Measurements from ENCODE around the gene C9orf50. TPM values are rescaled to one million over a fixed set of nuclear protein-coding genes. Genes with fewer than 3 reads are reported as not detected.

C9orf50 gene
- total and polyA plus RNA-seq, 2 donors (not counting 3 experiments of a cell fraction or from before 2014, with no cell fraction given), result not detected

DNA sequence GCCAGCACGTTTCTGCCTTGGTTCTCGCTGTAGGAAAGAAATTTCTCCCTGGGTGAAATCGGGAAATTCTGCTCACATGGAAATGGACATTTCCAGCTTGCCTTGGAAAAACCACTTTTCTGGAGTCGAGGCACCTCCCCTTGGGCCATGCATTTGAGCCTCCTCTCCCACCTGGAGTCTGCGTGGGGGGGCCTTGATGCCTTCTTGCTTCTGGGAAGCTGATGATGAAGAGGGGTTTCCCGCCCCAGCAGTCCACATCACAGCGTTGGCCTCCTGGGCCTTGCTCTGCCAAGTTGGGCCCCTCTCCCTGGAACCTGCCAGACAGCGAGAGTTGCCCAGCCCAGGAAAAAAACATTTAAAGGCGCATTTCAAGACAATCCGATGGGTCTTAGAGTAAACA is 22.8 kb upstream of the C9orf50 start:
- Histone ChIP-seq H2AFZ (ENCODE audit: low read depth, low read length) (no peak overlapping the region), H4K20me1 (replicated peaks; ENCODE audit: control insufficient read depth, extremely low read depth, insufficient read depth, low read length) (no peaks in the 10 kb centered on the region), H3K36me3 (ENCODE audit: control insufficient read depth in 2 of 2, extremely low read depth in 1 of 2, insufficient read depth in 2 of 2, low read length in 2 of 2) (peaks cover 0 to 6% of the 10 kb centered on the region in 2 experiments), H3K27me3 (ENCODE audit: control insufficient read depth in 2 of 2, insufficient read depth in 2 of 2, low read length in 2 of 2) (no peaks in the 10 kb centered on the region), H3K9ac (replicated peaks; ENCODE audit: extremely low read depth, insufficient read depth, low read length) (no peak overlapping the region), H3K4me1 (ENCODE audit: control insufficient read depth, extremely low read depth, insufficient read depth, low read length) (peaks cover 10% of the 10 kb centered on the region), H3K27ac (ENCODE audit: insufficient read depth, low read depth, low read length) (no peak overlapping the region), H3K9me3 (replicated peaks; ENCODE audit: control insufficient read depth, insufficient read depth, low read length) (no peaks in the 10 kb centered on the region), H3K4me2 (ENCODE audit: insufficient read depth, low read length) (no peak overlapping the region), H3K9me1 (replicated peaks; ENCODE audit: control insufficient read depth, extremely low read depth, insufficient read depth, low read length) (no peaks in the 10 kb centered on the region), H3K4me3 (replicated peaks in 1 of 3; ENCODE audit: insufficient read depth in 1 of 3, low read depth in 1 of 3, low read length in 3 of 3) (no peak overlapping the region), H3K79me2 (ENCODE audit: control insufficient read depth, insufficient read depth, low read length) (peaks cover 24% of the 10 kb centered on the region)
- DNase-seq (ENCODE audit: low read depth, low spot score) (no peak), FAIRE-seq (no peak)
- ChIA-PET POLR2A (no interaction called here), CTCF (interaction anchor here (1.0 to 2.0 kb wide), 4 partner anchors 13 to 145 kb away, joined by 3 to 10 read pairs (median 4); no protein-coding TSS in a partner anchor)
- no TSS peak for BruUV-seq (replicated peaks)
- no peak for TF ChIP-seq JUN (IDR thresholded peaks at IDR 0.05; ENCODE audit: borderline replicate concordance, insufficient read depth, insufficient read length, low read depth)
- no peak for TF ChIP-seq FOS (IDR thresholded peaks at IDR 0.05; ENCODE audit: borderline replicate concordance, insufficient read depth, low read length)
- TF ChIP-seq, protein P1, sequence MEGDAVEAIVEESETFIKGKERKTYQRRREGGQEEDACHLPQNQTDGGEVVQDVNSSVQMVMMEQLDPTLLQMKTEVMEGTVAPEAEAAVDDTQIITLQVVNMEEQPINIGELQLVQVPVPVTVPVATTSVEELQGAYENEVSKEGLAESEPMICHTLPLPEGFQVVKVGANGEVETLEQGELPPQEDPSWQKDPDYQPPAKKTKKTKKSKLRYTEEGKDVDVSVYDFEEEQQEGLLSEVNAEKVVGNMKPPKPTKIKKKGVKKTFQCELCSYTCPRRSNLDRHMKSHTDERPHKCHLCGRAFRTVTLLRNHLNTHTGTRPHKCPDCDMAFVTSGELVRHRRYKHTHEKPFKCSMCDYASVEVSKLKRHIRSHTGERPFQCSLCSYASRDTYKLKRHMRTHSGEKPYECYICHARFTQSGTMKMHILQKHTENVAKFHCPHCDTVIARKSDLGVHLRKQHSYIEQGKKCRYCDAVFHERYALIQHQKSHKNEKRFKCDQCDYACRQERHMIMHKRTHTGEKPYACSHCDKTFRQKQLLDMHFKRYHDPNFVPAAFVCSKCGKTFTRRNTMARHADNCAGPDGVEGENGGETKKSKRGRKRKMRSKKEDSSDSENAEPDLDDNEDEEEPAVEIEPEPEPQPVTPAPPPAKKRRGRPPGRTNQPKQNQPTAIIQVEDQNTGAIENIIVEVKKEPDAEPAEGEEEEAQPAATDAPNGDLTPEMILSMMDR (IDR thresholded peaks at IDR 0.05; ENCODE audit: extremely low read depth in 1 of 2, insufficient read depth in 1 of 2, low read depth in 1 of 2, low read length in 2 of 2), result no peak
- dilution Hi-C loops (cut with MboI; ENCODE audit: extremely low pct_ligation_motif_present, low sequenced_read_pairs) (no loop called here), intact Hi-C loops (cut with micrococcal nuclease) (loop anchor here (2.0 kb wide), 1 partner anchor 17 kb away; the partner anchor contains the start of gene NTMT1)
